Measurements from ENCODE around the gene MTF1.

- no peak for TF ChIP-seq SUZ12 (IDR thresholded peaks at IDR 0.05; ENCODE audit: extremely low read depth, insufficient read depth, insufficient read length)
- no peak for TF ChIP-seq ZNF274 (IDR thresholded peaks at IDR 0.05; ENCODE audit: low read depth, low read length)
Observed at GRCh38 chr1:37831809-37832208, 27.6 kb downstream of the MTF1 start.
